Epithelial cell of proximal tubule (primary cell): Measurements from ENCODE around the gene KCNMA1. TPM values are rescaled to one million over a fixed set of nuclear protein-coding genes. Genes with fewer than 3 reads are reported as not detected.

Experiments used
- DNase-seq: peaks from one replicate; pipeline ENCODE4 v3.0.0-alpha.2; 2011; ENCODE audit warnings: low read depth
- H3K4me3 ChIP-seq: 2 replicates; pipeline ENCODE4 v1.5.1; 2011; ENCODE audit warnings: low read depth, mild to moderate bottlenecking, low read length
- total RNA-seq: library from RNA; depleted of rRNA; stranded (reverse); fragments of >200 nt; gene quantifications from 2 replicates; pipeline ENCODE4 v1.2.3, GENCODE V29; 2015
- TF ChIP-seq, protein P1 (sequence below): conservative IDR thresholded peaks from 2 replicates; pipeline ENCODE4 v1.5.1; 2012; ENCODE audit warnings: low read depth, mild to moderate bottlenecking, low read length

The KCNMA1 gene
- total RNA-seq, 1 donor from 2014 or later = 12.5 TPM

DNA sequence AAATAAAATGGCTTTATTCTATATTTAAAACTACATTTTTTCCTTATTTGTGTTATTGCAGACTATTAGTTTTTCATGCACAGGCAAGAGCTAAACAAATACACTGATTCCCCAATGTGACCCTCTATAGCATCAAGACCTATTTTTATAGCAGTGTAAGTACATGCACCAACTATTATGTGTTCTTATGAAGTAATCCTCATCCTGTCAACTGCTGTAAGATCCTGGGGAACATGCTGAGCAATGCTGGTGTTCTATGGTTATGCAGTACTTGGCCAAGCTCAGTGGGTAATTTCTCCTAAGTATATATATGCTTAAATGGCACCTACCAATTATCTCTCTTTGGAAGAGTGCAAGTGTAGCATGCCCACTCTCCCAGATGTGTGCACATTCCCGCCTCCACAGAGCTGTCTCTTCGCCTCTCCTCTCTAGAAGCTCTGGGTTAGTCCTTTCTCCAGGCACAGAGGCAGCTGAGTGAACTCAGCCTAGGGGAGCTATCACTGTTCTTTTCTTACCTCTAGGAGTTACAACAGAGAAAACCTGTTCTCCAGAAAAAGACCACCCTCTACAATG, 428.8 kb downstream of the KCNMA1 start:
- no peak for DNase-seq
- H3K4me3 ChIP-seq = no peak overlapping the region
- TF ChIP-seq, protein P1, sequence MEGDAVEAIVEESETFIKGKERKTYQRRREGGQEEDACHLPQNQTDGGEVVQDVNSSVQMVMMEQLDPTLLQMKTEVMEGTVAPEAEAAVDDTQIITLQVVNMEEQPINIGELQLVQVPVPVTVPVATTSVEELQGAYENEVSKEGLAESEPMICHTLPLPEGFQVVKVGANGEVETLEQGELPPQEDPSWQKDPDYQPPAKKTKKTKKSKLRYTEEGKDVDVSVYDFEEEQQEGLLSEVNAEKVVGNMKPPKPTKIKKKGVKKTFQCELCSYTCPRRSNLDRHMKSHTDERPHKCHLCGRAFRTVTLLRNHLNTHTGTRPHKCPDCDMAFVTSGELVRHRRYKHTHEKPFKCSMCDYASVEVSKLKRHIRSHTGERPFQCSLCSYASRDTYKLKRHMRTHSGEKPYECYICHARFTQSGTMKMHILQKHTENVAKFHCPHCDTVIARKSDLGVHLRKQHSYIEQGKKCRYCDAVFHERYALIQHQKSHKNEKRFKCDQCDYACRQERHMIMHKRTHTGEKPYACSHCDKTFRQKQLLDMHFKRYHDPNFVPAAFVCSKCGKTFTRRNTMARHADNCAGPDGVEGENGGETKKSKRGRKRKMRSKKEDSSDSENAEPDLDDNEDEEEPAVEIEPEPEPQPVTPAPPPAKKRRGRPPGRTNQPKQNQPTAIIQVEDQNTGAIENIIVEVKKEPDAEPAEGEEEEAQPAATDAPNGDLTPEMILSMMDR = no peak

- TF ChIP-seq, protein P1 = no peak
- DNase-seq = no peak
- H3K4me3 ChIP-seq = no peak overlapping the region
Observed at GRCh38 chr10:77207828-77208185, 429.8 kb downstream of the KCNMA1 start.

GRCh38 chr10:77207182-77207827, 430.3 kb downstream of the KCNMA1 start:
- DNase-seq = no peak
- TF ChIP-seq, protein P1 = no peak
- H3K4me3 ChIP-seq = no peak overlapping the region

DNA sequence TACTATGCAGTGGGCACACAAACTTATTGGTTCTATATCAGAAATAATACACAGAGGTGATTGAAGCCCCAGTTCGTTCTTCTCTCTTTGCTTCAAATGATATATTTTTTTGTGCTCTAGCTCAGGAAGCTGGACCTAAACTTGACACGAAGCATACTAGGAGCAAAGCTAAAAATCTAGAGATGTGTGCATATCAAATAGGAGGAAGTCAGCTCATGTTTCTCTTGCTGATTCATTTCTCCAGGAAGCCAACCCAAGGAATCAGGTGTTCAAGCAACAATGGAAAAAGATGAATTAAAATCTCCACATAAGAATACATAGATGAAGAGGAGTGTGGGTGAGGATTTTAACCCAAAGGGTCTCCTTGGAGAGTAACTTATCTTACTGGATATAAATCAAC, 432.5 kb downstream of the KCNMA1 start:
- TF ChIP-seq, protein P1 = no peak
- DNase-seq = no peak
- H3K4me3 ChIP-seq = no peak overlapping the region

DNA sequence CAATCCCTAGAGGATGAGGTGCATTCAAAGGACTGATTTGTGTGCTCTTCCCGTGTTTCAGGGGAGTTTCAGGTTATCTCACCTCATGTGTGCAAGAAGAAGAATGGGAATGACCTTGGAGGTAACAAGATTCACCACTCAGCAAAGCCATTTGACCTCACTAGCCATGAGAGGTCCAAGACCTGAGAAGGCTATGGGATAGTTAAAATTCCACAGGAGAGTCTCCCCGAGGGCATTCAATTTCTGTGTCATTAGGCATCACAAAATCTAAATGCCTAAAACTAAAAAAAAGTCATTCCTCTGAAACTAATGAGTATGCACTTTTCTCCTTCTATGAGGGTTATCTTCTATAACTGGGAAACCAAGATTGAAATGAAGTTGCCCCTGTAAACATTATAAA, 433.4 kb downstream of the KCNMA1 start:
- no peak for DNase-seq
- H3K4me3 ChIP-seq = no peak overlapping the region
- TF ChIP-seq, protein P1 = no peak

DNA sequence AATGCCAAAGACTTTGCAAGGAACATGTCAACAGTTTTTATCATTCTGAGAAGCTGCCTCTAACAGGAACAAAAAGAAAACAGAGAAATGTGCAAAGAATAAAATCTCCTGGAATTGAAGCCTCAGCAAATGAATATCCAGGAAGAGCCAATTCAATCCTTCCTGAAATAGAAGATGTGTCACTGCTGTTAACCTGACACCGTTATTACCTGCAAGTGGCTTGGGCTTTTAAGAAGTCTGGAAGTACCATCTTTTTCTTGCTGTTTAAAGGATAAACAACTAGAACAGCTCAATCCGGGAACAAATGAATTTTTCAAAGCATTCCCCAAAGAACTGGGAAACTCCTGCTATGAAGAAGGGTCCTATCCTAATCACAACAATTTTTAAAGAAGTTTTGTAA, 434.8 kb downstream of the KCNMA1 start:
- no peak for DNase-seq
- no peak overlapping the region for H3K4me3 ChIP-seq
- TF ChIP-seq, protein P1 = no peak
